Adrenal gland (tissue), 12 donors: Measurements from ENCODE around the gene C15orf40. TPM values are rescaled to one million over a fixed set of nuclear protein-coding genes. Genes with fewer than 3 reads are reported as not detected.

Experiments
- DNase-seq, 7 donors: peaks; one replicate each; pipeline ENCODE4 v3.0.0-alpha.2; 2019 to 2020
- H3K27ac ChIP-seq, 5 donors: fragments of 200-600 bp; sonication (generic) in 4 of 5; 1 replicate in 3 of 5; 2 replicates in 2 of 5; pipeline versions ENCODE4 v1.5.1 to v1.8.0; 2016 to 2020; ENCODE audit warnings: mild to moderate bottlenecking in 1 of 5
- H3K27me3 ChIP-seq: fragments of 200-600 bp; 2 replicates; pipeline ENCODE4 v1.8.0; 2021
- H3K36me3 ChIP-seq, 2 donors: fragments of 200-600 bp; replicated peaks in 1 of 2; 1 replicate in 1 of 2; 2 replicates in 1 of 2; pipeline versions ENCODE4 v1.5.1 to v1.8.0; 2018 to 2022
- H3K4me1 ChIP-seq, 2 donors: fragments of 200-600 bp; replicated peaks in 1 of 2; 1 replicate in 1 of 2; 2 replicates in 1 of 2; pipeline versions ENCODE4 v1.5.1 to v1.8.0; 2018 to 2021
- H3K4me3 ChIP-seq, 4 donors: fragments of 200-600 bp; sonication (generic) in 3 of 4; one replicate each; pipeline ENCODE4 v1.5.1; 2016 to 2018
- H3K9me3 ChIP-seq, 3 donors: fragments of 200-600 bp; sonication (generic) in 1 of 3; replicated peaks in 1 of 3; 1 replicate in 2 of 3; 2 replicates in 1 of 3; pipeline versions ENCODE4 v1.5.1 to v1.8.0; 2016 to 2021
- CTCF ChIP-seq, 6 experiments: fragments of 450-650 bp in 4 of 6; fragments of 200-600 bp in 2 of 6; sonication (generic) in 1 of 6; IDR thresholded peaks; 1 replicate in 5 of 6; 2 replicates in 1 of 6; pipeline versions ENCODE4 v1.5.1 to v1.8.0; 2016 to 2021; ENCODE audit warnings: antibody characterized with exemption in 6 of 6, mild to moderate bottlenecking in 2 of 6, moderate library complexity in 1 of 6
- POLR2A ChIP-seq, 2 donors: fragments of 450-650 bp; IDR thresholded peaks; one replicate each; pipeline ENCODE4 v1.6.1; 2017; ENCODE audit warnings: antibody characterized with exemption in 2 of 2, mild to moderate bottlenecking in 2 of 2, moderate library complexity in 1 of 2
- WGBS, 4 donors: extraction: QIAGEN DNeasy Blood & Tissue Kit in 2 of 4; methylation state at CpG; one replicate each; pipeline versions ENCODE4 v1.1.5 to v1.1.7; 2013 to 2017; 5-methylcytosine and 5-hydroxymethylcytosine counted together
- intact Hi-C, 2 donors: fragments of 100-400 bp; cut with DNase I; formaldehyde crosslinking; loops; one replicate each; pipeline versions ENCODE4 v1.14.1 to v1.15.0; 2022 to 2023
- polyA plus RNA-seq, 3 donors: library from polyadenylated mRNA; stranded (reverse); fragments of 200-250 nt in 2 of 3; fragments of 350-450 nt in 1 of 3; fragmentation: Illumina TruSeq in 1 of 3; extraction: RNeasy Lipid Tissue Mini Kit (QIAGEN cat#74804) in 1 of 3; gene quantifications; one replicate each; pipeline ENCODE4 v1.2.3, GENCODE V29; 2013 to 2014
- total RNA-seq, 9 donors: library from RNA; depleted of rRNA in 4 of 9; stranded (reverse); fragments of >200 nt in 4 of 9; fragments of 120-200 nt in 1 of 9; fragmentation: NEBNext Ultra II Directional in 1 of 9; extraction: Animal tissue kit (Norgen Biotek cat#: 25700) in 1 of 9; gene quantifications; one replicate each; pipeline versions ENCODE4 v1.1.0 to v1.2.4, GENCODE V29; 2013 to 2023
- donor health status: healthy with polysubstance abuse.
- donor health status: Bipolar disorder and iron deficiency.
- donor health status: DM: yes; HTN: yes; CAD: no.
- donor health status: DM: no; HTN: no; CAD: no.
- donor health status: DM: no; HTN: no; CAD: no.
- donor health status: DM: yes; HTN: yes; CAD: no.

Gene C15orf40
- total and polyA plus RNA-seq, 12 donors = 7.8 to 28.2 (median 23.0) TPM

- Histone ChIP-seq H3K27ac (peak overlapping the region in 4 of 5 donors; percentile 62 to 87 (median 70)), H3K4me1 (peaks cover 8 to 21% of the 10 kb centered on the region in 2 donors), H3K36me3 (peaks cover 0 to 22% of the 10 kb centered on the region in 2 donors), H3K9me3 (no peaks in the 10 kb centered on the region), H3K27me3 (no peaks in the 10 kb centered on the region), H3K4me3 (peak overlapping the region; percentile 59 to 97 (median 80))
- intact Hi-C loops = no loop called here
- no peak for DNase-seq
- no peak for TF ChIP-seq CTCF (IDR thresholded peaks at IDR 0.05)
- 0 to 1% (median 0%) methylated on average over 7 to 12 of the region's 12 CpGs for WGBS, 4 donors
These were observed 25.0 kb downstream of the C15orf40 start for GRCh38 chr15:82986442-82986780.

- intact Hi-C loops = no loop called here
- Histone ChIP-seq H3K27ac (peak within 1 kb of the TSS; percentile 42 to 87 (median 64)), H3K4me1 (peaks cover 8 to 21% of the 10 kb centered on the region in 2 donors), H3K9me3 (no peaks in the 10 kb centered on the region), H3K27me3 (no peaks in the 10 kb centered on the region), H3K36me3 (peaks cover 0 to 20% of the 10 kb centered on the region in 2 donors), H3K4me3 (peak within 1 kb of the TSS; percentile 59 to 97 (median 80))
- WGBS, 4 donors = 1 to 3% (median 2%) methylated on average over 25 to 45 of the region's 45 CpGs
- DNase-seq = peak; percentile 92 to 98 (median 96)
- TF ChIP-seq POLR2A (IDR thresholded peaks at IDR 0.05) = peak in 1 of 2 donors; percentile 75
- TF ChIP-seq CTCF (IDR thresholded peaks at IDR 0.05) = no peak
These were observed 25.6 kb downstream of the C15orf40 start, which contains the start of gene RAMAC for GRCh38 chr15:82985688-82986441. Gene RAMAC, plus strand, starts transcription at chr15:82986210. Its CDS starts 2,809 bp downstream, at chr15:82989019.

GRCh38 chr15:82980981-82981380 is 30.5 kb downstream of the C15orf40 start:
- Histone ChIP-seq H3K9me3 (no peaks in the 10 kb centered on the region), H3K4me1 (peaks cover 0 to 11% of the 10 kb centered on the region in 2 donors), H3K27ac (no peak overlapping the region), H3K4me3 (no peak overlapping the region), H3K36me3 (no peaks in the 10 kb centered on the region), H3K27me3 (no peaks in the 10 kb centered on the region)
- intact Hi-C loops = loop anchor here in 1 of 2 donors (5.0 kb wide), 1 partner anchor 129 kb away; no protein-coding TSS in a partner anchor
- TF ChIP-seq CTCF (IDR thresholded peaks at IDR 0.05) (no peak), POLR2A (IDR thresholded peaks at IDR 0.05) (no peak)
- DNase-seq = no peak
- WGBS, 4 donors = 48 to 66% (median 56%) methylated on average over 2 of the region's 2 CpGs

- Histone ChIP-seq H3K27me3 (no peaks in the 10 kb centered on the region), H3K9me3 (no peaks in the 10 kb centered on the region), H3K4me3 (no peak overlapping the region), H3K36me3 (no peaks in the 10 kb centered on the region), H3K27ac (no peak overlapping the region), H3K4me1 (peaks cover 0 to 2% of the 10 kb centered on the region in 2 donors)
- intact Hi-C loops = loop anchor here in 1 of 2 donors (5.0 kb wide), 1 partner anchor 127 kb away; no protein-coding TSS in a partner anchor
- WGBS, 4 donors = 95 to 100% (median 97%) methylated on average over 1 of the region's 1 CpG
- no peak for DNase-seq
- TF ChIP-seq CTCF (IDR thresholded peaks at IDR 0.05) (no peak), POLR2A (IDR thresholded peaks at IDR 0.05) (no peak)
These were observed 31.7 kb downstream of the C15orf40 start for GRCh38 chr15:82979726-82980125.
